MCF 10A (cell line): Measurements from ENCODE around the gene GRIA1. TPM values are rescaled to one million over a fixed set of nuclear protein-coding genes. Genes with fewer than 3 reads are reported as not detected.

Source experiments
- Bru-seq: library from RNA; stranded (reverse); fragments of 400-500 nt; gene quantifications from one replicate; lab custom pipeline; 2021; lab: Mats Ljungman, UMichigan
- BruChase-seq, 2 experiments: library from RNA; stranded (reverse); fragments of 400-500 nt; gene quantifications; one replicate each; lab custom pipeline; 2021; lab: Mats Ljungman, UMichigan
- BruUV-seq: library from RNA; stranded (reverse); fragments of 400-500 nt; replicated peaks from 2 replicates; lab custom pipeline; 2021; lab: Mats Ljungman, UMichigan
- CTCF ChIA-PET: fragments of 300-600 bp; sonication (Branson Sonifier 250); formaldehyde crosslinking; extraction: SDS; loops from one replicate; lab custom pipeline; 2021; ENCODE audit warnings: antibody characterized with exemption, inconsistent platforms; lab: Yijun Ruan, JAX
- POLR2A ChIA-PET: fragments of 300-600, 350-650 bp; sonication (Branson Sonifier 250); formaldehyde crosslinking; extraction: SDS; loops from one replicate; lab custom pipeline; 2020; ENCODE audit warnings: antibody characterized with exemption, inconsistent platforms; lab: Yijun Ruan, JAX
- DNase-seq: peaks from one replicate; pipeline ENCODE4 v3.0.0-alpha.2; 2018; ENCODE audit not compliant: unreplicated experiment
- H3K27ac Mint-ChIP-seq: one replicate; pipeline ENCODE4 v1.8.0; 2022; ENCODE audit warnings: mild to moderate bottlenecking, low read depth, mixed read lengths; ENCODE audit not compliant: unreplicated experiment
- H3K27me3 Mint-ChIP-seq: one replicate; pipeline ENCODE4 v1.8.0; 2022; ENCODE audit warnings: mixed read lengths; ENCODE audit not compliant: insufficient read depth, unreplicated experiment
- H3K36me3 Mint-ChIP-seq: one replicate; pipeline ENCODE4 v1.8.0; 2022; ENCODE audit warnings: mild to moderate bottlenecking, moderate library complexity, mixed read lengths; ENCODE audit not compliant: insufficient read depth, unreplicated experiment
- H3K4me1 Mint-ChIP-seq: one replicate; pipeline ENCODE4 v1.8.0; 2022; ENCODE audit warnings: mixed read lengths; ENCODE audit not compliant: insufficient read depth, unreplicated experiment
- H3K4me3 Mint-ChIP-seq: one replicate; pipeline ENCODE4 v1.8.0; 2022; ENCODE audit warnings: mild to moderate bottlenecking, moderate library complexity, mixed read lengths; ENCODE audit not compliant: unreplicated experiment
- H3K9me3 Mint-ChIP-seq: one replicate; pipeline ENCODE4 v1.8.0; 2022; ENCODE audit warnings: mixed read lengths; ENCODE audit not compliant: unreplicated experiment
- CTCF ChIP-seq: fragments of 200-600 bp; IDR thresholded peaks from one replicate; pipeline ENCODE4 v1.8.0; 2022; ENCODE audit warnings: antibody characterized with exemption, mild to moderate bottlenecking; ENCODE audit not compliant: unreplicated experiment
- intact Hi-C: fragments of 100-400 bp; cut with micrococcal nuclease; formaldehyde crosslinking; loops from 2 replicates; pipeline ENCODE4 v1.14.1; 2022
- long read RNA-seq: library from polyadenylated mRNA; stranded (forward); transcript quantifications from one replicate; pipeline ENCODE4 v2.0.0, GENCODE V29; 2022
- total RNA-seq: library from RNA; stranded (reverse); gene quantifications from 2 replicates; pipeline ENCODE4 v1.2.3, GENCODE V29; 2022

The GRIA1 gene
- not detected in 2 replicates for total RNA-seq
- percentile 7 among the genes with signal in this experiment for Bru-seq, nascent RNA
- percentile 3 among the genes with signal in this experiment for BruChase-seq, experiment 1, labeled RNA remaining after a 6-hour chase
- percentile 7 among the genes with signal in this experiment for BruChase-seq, experiment 2, labeled RNA remaining after a 2-hour chase
- long read RNA-seq: 0 reads

- intact Hi-C loops: no loop called here
- no peak within 1 kb of the TSS for H3K27ac Mint-ChIP-seq
- CTCF ChIA-PET: interaction anchor here (0.6 to 4.6 kb wide), 13 partner anchors 12 to 632 kb away, joined by 3 to 29 read pairs (median 3); no protein-coding TSS in a partner anchor
Observed at GRCh38 chr5:153490118-153491037, at the start of gene GRIA1. TSS of gene GRIA1 (plus strand) at chr5:153490670.

GRCh38 chr5:153445875-153446579, 44.4 kb upstream of the GRIA1 start:
- H3K9me3 Mint-ChIP-seq: no peaks in the 10 kb centered on the region
- peak overlapping the region; percentile 5 for H3K4me3 Mint-ChIP-seq
- no TSS peak for BruUV-seq
- no peak overlapping the region for H3K27ac Mint-ChIP-seq
- ChIA-PET CTCF (interaction anchor here (0.6 to 2.3 kb wide), 14 partner anchors 15 to 914 kb away, joined by 3 to 10 read pairs (median 3); no protein-coding TSS in a partner anchor), POLR2A (interaction anchor here (0.6 to 1.4 kb wide), 3 partner anchors 15 to 528 kb away, joined by 4 to 5 read pairs (median 5); no protein-coding TSS in a partner anchor)
- DNase-seq: peak; percentile 91
- H3K27me3 Mint-ChIP-seq: no peaks in the 10 kb centered on the region
- intact Hi-C loops: no loop called here
- no peak for TF ChIP-seq CTCF
- peaks cover 12% of the 10 kb centered on the region for H3K4me1 Mint-ChIP-seq
- H3K36me3 Mint-ChIP-seq: no peaks in the 10 kb centered on the region

More at GRCh38 chr5:153490118-153491037, at the start of gene GRIA1:
- no peak for DNase-seq
- H3K4me1 Mint-ChIP-seq: peaks cover 6% of the 10 kb centered on the region
- H3K36me3 Mint-ChIP-seq: no peaks in the 10 kb centered on the region
- H3K27me3 Mint-ChIP-seq: no peaks in the 10 kb centered on the region
- no peak for TF ChIP-seq CTCF
- H3K9me3 Mint-ChIP-seq: no peaks in the 10 kb centered on the region
- H3K4me3 Mint-ChIP-seq: no peak within 1 kb of the TSS
- POLR2A ChIA-PET: interaction anchor here (0.7 to 1.6 kb wide), 2 partner anchors 11 to 12 kb away, joined by 5 read pairs; no protein-coding TSS in a partner anchor
- no TSS peak for BruUV-seq

GRCh38 chr5:153447534-153447933, 42.9 kb upstream of the GRIA1 start:
- POLR2A ChIA-PET: interaction anchor here (1.2 kb wide), 1 partner anchor 30 kb away, joined by 5 read pairs; no protein-coding TSS in a partner anchor
- H3K27ac Mint-ChIP-seq: no peak overlapping the region
- intact Hi-C loops: no loop called here
- no peaks in the 10 kb centered on the region for H3K27me3 Mint-ChIP-seq
- no peak for DNase-seq
- no TSS peak for BruUV-seq
- CTCF ChIA-PET: interaction anchor here (0.6 to 2.6 kb wide), 5 partner anchors 11 to 463 kb away, joined by 3 to 8 read pairs (median 3); no protein-coding TSS in a partner anchor
- TF ChIP-seq CTCF: no peak
- no peak overlapping the region for H3K4me3 Mint-ChIP-seq
- H3K36me3 Mint-ChIP-seq: no peaks in the 10 kb centered on the region
- H3K4me1 Mint-ChIP-seq: peaks cover 26% of the 10 kb centered on the region
- no peaks in the 10 kb centered on the region for H3K9me3 Mint-ChIP-seq
